Endothelial cell (in vitro differentiated cells): ENCODE measurements around the gene CEP128. TPM values are rescaled to one million over a fixed set of nuclear protein-coding genes. Genes with fewer than 3 reads are reported as not detected.

ENCODE experiments used
- DNase-seq: peaks from one replicate; pipeline ENCODE4 v3.0.0; 2021; ENCODE audit warnings: low spot score
- H3K27ac Mint-ChIP-seq: one replicate; pipeline ENCODE4 v1.8.0; 2021; ENCODE audit warnings: mixed read lengths, inconsistent platforms; ENCODE audit not compliant: unreplicated experiment
- H3K27me3 Mint-ChIP-seq: one replicate; pipeline ENCODE4 v1.8.0; 2021; ENCODE audit warnings: mild to moderate bottlenecking, moderate library complexity, mixed read lengths, inconsistent platforms; ENCODE audit not compliant: unreplicated experiment
- H3K36me3 Mint-ChIP-seq: one replicate; pipeline ENCODE4 v1.8.0; 2021; ENCODE audit warnings: mild to moderate bottlenecking, low read depth, mixed read lengths, inconsistent platforms; ENCODE audit not compliant: unreplicated experiment
- H3K4me1 Mint-ChIP-seq: one replicate; pipeline ENCODE4 v1.8.0; 2021; ENCODE audit warnings: mild to moderate bottlenecking, mixed read lengths, inconsistent platforms; ENCODE audit not compliant: unreplicated experiment
- H3K4me3 Mint-ChIP-seq: one replicate; pipeline ENCODE4 v1.8.0; 2021; ENCODE audit warnings: mild to moderate bottlenecking, mixed read lengths, inconsistent platforms; ENCODE audit not compliant: unreplicated experiment
- H3K9me3 Mint-ChIP-seq: one replicate; pipeline ENCODE4 v1.8.0; 2021; ENCODE audit warnings: mixed read lengths, inconsistent platforms; ENCODE audit not compliant: unreplicated experiment
- total RNA-seq: library from RNA; stranded (reverse); fragmentation: NEBNext Ultra II Directional; extraction: Animal tissue kit (Norgen Biotek cat#: 25700); gene quantifications from one replicate; pipeline ENCODE4 v1.2.1, GENCODE V29; 2021; ENCODE audit not compliant: unreplicated experiment
- TF ChIP-seq, protein P1 (sequence below): fragments of 200-600 bp; sonication (generic); IDR thresholded peaks from one replicate; pipeline ENCODE4 v1.5.0; 2021; ENCODE audit warnings: antibody characterized with exemption; ENCODE audit not compliant: unreplicated experiment

The CEP128 gene
- total RNA-seq, 1 donor from 2014 or later, result 10.4 TPM

DNA sequence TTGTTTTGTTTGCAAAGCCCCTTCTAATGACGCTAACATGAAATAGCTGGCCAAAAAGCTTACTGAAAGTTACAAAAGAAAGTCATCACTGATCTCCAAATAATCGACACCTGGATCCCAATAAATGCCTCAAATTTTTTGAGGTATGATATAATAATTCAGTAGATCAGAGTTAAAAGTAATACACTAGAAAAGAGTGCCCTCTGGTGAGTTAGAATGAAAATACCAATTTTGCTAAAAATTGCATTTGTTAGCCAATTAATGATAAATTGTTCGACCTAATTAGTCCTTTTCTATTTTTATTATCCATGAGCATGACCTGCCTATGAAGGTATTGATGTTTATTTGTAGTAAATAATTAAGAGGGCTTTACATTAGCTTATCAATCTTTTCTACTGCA is 78.6 kb downstream of the CEP128 start:
- no peak overlapping the region for H3K27ac Mint-ChIP-seq
- no peaks in the 10 kb centered on the region for H3K36me3 Mint-ChIP-seq
- no peaks in the 10 kb centered on the region for H3K4me1 Mint-ChIP-seq
- no peak overlapping the region for H3K4me3 Mint-ChIP-seq
- no peaks in the 10 kb centered on the region for H3K27me3 Mint-ChIP-seq
- no peak for DNase-seq
- H3K9me3 Mint-ChIP-seq, result no peaks in the 10 kb centered on the region
- TF ChIP-seq, protein P1, sequence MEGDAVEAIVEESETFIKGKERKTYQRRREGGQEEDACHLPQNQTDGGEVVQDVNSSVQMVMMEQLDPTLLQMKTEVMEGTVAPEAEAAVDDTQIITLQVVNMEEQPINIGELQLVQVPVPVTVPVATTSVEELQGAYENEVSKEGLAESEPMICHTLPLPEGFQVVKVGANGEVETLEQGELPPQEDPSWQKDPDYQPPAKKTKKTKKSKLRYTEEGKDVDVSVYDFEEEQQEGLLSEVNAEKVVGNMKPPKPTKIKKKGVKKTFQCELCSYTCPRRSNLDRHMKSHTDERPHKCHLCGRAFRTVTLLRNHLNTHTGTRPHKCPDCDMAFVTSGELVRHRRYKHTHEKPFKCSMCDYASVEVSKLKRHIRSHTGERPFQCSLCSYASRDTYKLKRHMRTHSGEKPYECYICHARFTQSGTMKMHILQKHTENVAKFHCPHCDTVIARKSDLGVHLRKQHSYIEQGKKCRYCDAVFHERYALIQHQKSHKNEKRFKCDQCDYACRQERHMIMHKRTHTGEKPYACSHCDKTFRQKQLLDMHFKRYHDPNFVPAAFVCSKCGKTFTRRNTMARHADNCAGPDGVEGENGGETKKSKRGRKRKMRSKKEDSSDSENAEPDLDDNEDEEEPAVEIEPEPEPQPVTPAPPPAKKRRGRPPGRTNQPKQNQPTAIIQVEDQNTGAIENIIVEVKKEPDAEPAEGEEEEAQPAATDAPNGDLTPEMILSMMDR, result no peak

GRCh38 chr14:80862541-80862940 is 79.0 kb downstream of the CEP128 start:
- Mint-ChIP-seq H3K4me3 (no peak overlapping the region), H3K4me1 (no peaks in the 10 kb centered on the region), H3K9me3 (no peaks in the 10 kb centered on the region), H3K27ac (no peak overlapping the region), H3K27me3 (no peaks in the 10 kb centered on the region), H3K36me3 (no peaks in the 10 kb centered on the region)
- no peak for DNase-seq
- TF ChIP-seq, protein P1, result no peak

GRCh38 chr14:80850197-80850814 is 91.2 kb downstream of the CEP128 start:
- H3K36me3 Mint-ChIP-seq, result no peaks in the 10 kb centered on the region
- DNase-seq, result no peak
- H3K27me3 Mint-ChIP-seq, result no peaks in the 10 kb centered on the region
- TF ChIP-seq, protein P1, result peak; percentile 82
- no peak overlapping the region for H3K27ac Mint-ChIP-seq
- H3K9me3 Mint-ChIP-seq, result no peaks in the 10 kb centered on the region
- no peak overlapping the region for H3K4me3 Mint-ChIP-seq
- H3K4me1 Mint-ChIP-seq, result no peaks in the 10 kb centered on the region

DNA sequence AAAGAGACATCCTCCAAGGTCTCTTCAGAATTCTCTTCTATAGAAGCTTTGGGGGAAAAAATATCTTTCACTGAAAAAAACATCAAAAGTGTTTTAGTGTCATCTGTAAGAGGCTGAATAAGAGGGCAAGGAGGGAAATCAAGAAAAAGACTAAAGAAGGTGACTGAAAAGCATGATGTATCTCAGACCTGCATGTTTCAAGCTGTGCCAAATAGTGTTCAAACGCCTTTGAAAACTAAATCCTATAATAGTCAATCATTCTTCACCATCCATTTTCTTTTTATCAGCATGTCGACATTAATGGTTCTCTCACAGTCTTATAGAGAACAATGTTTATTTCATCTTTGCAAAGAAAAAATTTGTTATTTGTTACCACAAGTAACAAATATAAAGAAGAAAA is 94.5 kb downstream of the CEP128 start:
- Mint-ChIP-seq H3K27me3 (no peaks in the 10 kb centered on the region), H3K4me1 (no peaks in the 10 kb centered on the region), H3K4me3 (no peak overlapping the region), H3K9me3 (no peaks in the 10 kb centered on the region), H3K36me3 (no peaks in the 10 kb centered on the region), H3K27ac (no peak overlapping the region)
- DNase-seq, result no peak
- TF ChIP-seq, protein P1, result no peak

GRCh38 chr14:80845856-80846255 is 95.7 kb downstream of the CEP128 start:
- Mint-ChIP-seq H3K4me1 (no peaks in the 10 kb centered on the region), H3K27ac (no peak overlapping the region), H3K27me3 (no peaks in the 10 kb centered on the region), H3K4me3 (no peak overlapping the region), H3K9me3 (no peaks in the 10 kb centered on the region), H3K36me3 (no peaks in the 10 kb centered on the region)
- DNase-seq, result no peak
- TF ChIP-seq, protein P1, result no peak
